ENCODE measurements around the gene NQO1. TPM values are rescaled to one million over a fixed set of nuclear protein-coding genes. Genes with fewer than 3 reads are reported as not detected.

Gene NQO1
- total RNA-seq, 1 experiment from 2014 or later, result 853 TPM

DNA sequence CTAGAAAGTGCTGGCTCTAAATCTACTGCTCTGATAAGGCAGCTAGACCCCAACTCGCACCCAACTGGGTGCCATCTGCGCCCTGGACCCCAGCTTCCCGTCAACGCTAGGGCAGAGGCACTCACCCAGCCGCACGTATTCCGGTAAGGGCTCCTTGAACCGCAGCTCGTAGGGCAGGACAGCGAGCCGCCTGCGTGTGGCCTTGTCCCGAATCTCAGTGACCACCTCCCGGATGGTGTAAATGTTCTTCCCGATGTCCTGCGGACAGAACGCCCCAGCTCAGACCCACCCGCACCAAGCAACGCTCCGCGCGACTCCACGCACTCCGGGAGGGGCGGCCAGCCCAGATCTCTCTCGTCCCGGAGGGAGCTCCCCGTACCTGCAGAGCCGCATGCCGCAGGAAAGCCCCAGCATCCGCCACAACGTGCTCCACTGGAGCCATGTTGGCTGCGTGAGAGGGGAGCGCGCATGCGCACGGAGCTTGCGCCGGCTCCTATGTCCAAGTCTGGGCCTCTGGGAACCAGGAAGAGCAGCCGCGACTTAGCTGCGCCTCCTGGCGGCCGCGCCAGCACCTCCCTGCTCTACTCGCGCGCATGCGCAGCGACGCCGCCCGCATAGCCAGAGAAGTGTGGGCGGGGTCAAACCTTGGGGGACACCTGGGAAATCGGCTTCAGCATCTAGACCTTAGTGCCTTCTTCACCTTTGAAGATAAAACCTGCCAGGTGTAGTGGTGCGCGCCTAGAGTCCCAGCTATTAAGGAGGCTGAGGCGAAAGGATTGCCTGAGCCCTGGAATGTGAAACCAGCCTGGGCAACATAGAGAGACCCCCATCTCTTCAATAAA lies 28.3 kb upstream of the NQO1 start, which contains the start of gene NOB1:
Gene NOB1 (minus strand): TSS at position 458 of the 842 bp plus-strand sequence. CDS start 16 bp downstream, at position 442.
- peak within 1 kb of the TSS; percentile 52 for H3K27ac ChIP-seq

GRCh38 chr16:69754143-69754468 lies 27.7 kb upstream of the NQO1 start:
- Histone ChIP-seq H3K9me3 (ENCODE audit: insufficient read depth, low read depth) (no peaks in the 10 kb centered on the region), H2AFZ (peak overlapping the region; percentile 94; the same call in 1 of the 2 replicates), H3K27ac (peak overlapping the region; percentile 52; the same call in 1 of the 2 replicates), H3K9me2 (ENCODE audit: insufficient read depth) (no peaks in the 10 kb centered on the region), H3K36me3 (ENCODE audit: low read depth) (peaks cover 19% of the 10 kb centered on the region), H3K4me2 (peak overlapping the region; percentile 96), H3K27me3 (ENCODE audit: insufficient read depth, low read depth) (no peaks in the 10 kb centered on the region), H3K4me3 (peak overlapping the region; percentile 95), H3K79me2 (ENCODE audit: low read depth) (peaks cover 48% of the 10 kb centered on the region), H4K20me1 (ENCODE audit: insufficient read depth) (peaks cover 13% of the 10 kb centered on the region; the same call in 1 of the 2 replicates), H3F3A (ENCODE audit: insufficient read depth, low read depth) (no peaks in the 10 kb centered on the region; the same call in 1 of the 2 replicates), H3K4me1 (replicated peaks; ENCODE audit: insufficient read depth) (peaks cover 20% of the 10 kb centered on the region)
- no TSS peak for BruUV-seq (replicated peaks)
- intact Hi-C loops (cut with micrococcal nuclease; ENCODE audit: unreplicated experiment), result loop anchor here (1.0 kb wide), 3 partner anchors 28 to 358 kb away; partner anchors contain the start of gene NQO1
- no peak for DNase-seq
- POLR2A ChIA-PET (ENCODE audit: unreplicated experiment), result interaction anchor here (0.5 to 0.6 kb wide), 2 partner anchors 16 to 121 kb away, joined by 3 to 7 read pairs; no protein-coding TSS in a partner anchor
- CTCF ChIA-PET, result interaction anchor here (0.6 to 1.4 kb wide), 9 partner anchors 9 to 71 kb away, joined by 3 to 6 read pairs (median 4); no protein-coding TSS in a partner anchor
- TF ChIP-seq CTCF (conservative IDR thresholded peaks at IDR 0.05), result no peak
- TF ChIP-seq EZH2 (IDR thresholded peaks at IDR 0.05; ENCODE audit: low read depth), result no peak

More for the DNA sequence above, 28.3 kb upstream of the NQO1 start, which contains the start of gene NOB1:
- BruUV-seq (replicated peaks), result no TSS peak
- Histone ChIP-seq H3K4me3 (peak within 1 kb of the TSS; percentile 95), H3K4me2 (peak within 1 kb of the TSS; percentile 96), H3K27me3 (ENCODE audit: insufficient read depth, low read depth) (no peaks in the 10 kb centered on the region), H3K36me3 (ENCODE audit: low read depth) (peaks cover 15% of the 10 kb centered on the region), H4K20me1 (ENCODE audit: insufficient read depth) (peaks cover 13% of the 10 kb centered on the region; the same call in 1 of the 2 replicates), H3F3A (ENCODE audit: insufficient read depth, low read depth) (no peaks in the 10 kb centered on the region; the same call in 1 of the 2 replicates), H3K9me2 (ENCODE audit: insufficient read depth) (no peaks in the 10 kb centered on the region), H3K79me2 (ENCODE audit: low read depth) (peaks cover 44% of the 10 kb centered on the region), H3K4me1 (replicated peaks; ENCODE audit: insufficient read depth) (peaks cover 20% of the 10 kb centered on the region), H3K9me3 (ENCODE audit: insufficient read depth, low read depth) (no peaks in the 10 kb centered on the region), H2AFZ (peak within 1 kb of the TSS; percentile 94)
- ChIA-PET CTCF (interaction anchor here (0.6 to 1.4 kb wide), 9 partner anchors 9 to 153 kb away, joined by 3 to 6 read pairs (median 4); no protein-coding TSS in a partner anchor), POLR2A (ENCODE audit: unreplicated experiment) (interaction anchor here (0.5 to 1.0 kb wide), 8 partner anchors 16 to 626 kb away, joined by 3 to 7 read pairs (median 4); partner anchors contain the start of gene NQO1)
- TF ChIP-seq EZH2 (IDR thresholded peaks at IDR 0.05; ENCODE audit: low read depth), result no peak
- TF ChIP-seq CTCF (conservative IDR thresholded peaks at IDR 0.05), result peak; percentile 94
- DNase-seq, result peak; percentile 91 to 97
- intact Hi-C loops (cut with micrococcal nuclease; ENCODE audit: unreplicated experiment), result loop anchor here (1.0 kb wide), 3 partner anchors 28 to 358 kb away; partner anchors contain the start of gene NQO1

GRCh38 chr16:69748694-69749345 lies 22.5 kb upstream of the NQO1 start:
- Histone ChIP-seq H3K4me1 (replicated peaks; ENCODE audit: insufficient read depth) (peaks cover 14% of the 10 kb centered on the region), H4K20me1 (ENCODE audit: insufficient read depth) (peaks cover 17% of the 10 kb centered on the region), H3K36me3 (ENCODE audit: low read depth) (peaks cover 35% of the 10 kb centered on the region), H3K9me3 (ENCODE audit: insufficient read depth, low read depth) (no peaks in the 10 kb centered on the region), H3K27me3 (ENCODE audit: insufficient read depth, low read depth) (no peaks in the 10 kb centered on the region), H3K9me2 (ENCODE audit: insufficient read depth) (no peaks in the 10 kb centered on the region), H3K4me2 (no peak overlapping the region), H3K79me2 (ENCODE audit: low read depth) (peaks cover 48% of the 10 kb centered on the region), H3F3A (ENCODE audit: insufficient read depth, low read depth) (peaks cover 23% of the 10 kb centered on the region; the same call in 1 of the 2 replicates), H3K4me3 (no peak overlapping the region), H2AFZ (no peak overlapping the region), H3K27ac (no peak overlapping the region)
- no TSS peak for BruUV-seq (replicated peaks)
- intact Hi-C loops (cut with micrococcal nuclease; ENCODE audit: unreplicated experiment), result no loop called here
- no peak for DNase-seq
- TF ChIP-seq EZH2 (IDR thresholded peaks at IDR 0.05; ENCODE audit: low read depth), result no peak
- no peak for TF ChIP-seq CTCF (conservative IDR thresholded peaks at IDR 0.05)
- POLR2A ChIA-PET (ENCODE audit: unreplicated experiment), result interaction anchor here (0.8 to 1.0 kb wide), 2 partner anchors 9 to 22 kb away, joined by 3 read pairs; partner anchors contain the start of gene NQO1
- CTCF ChIA-PET, result no interaction called here
